Skin of body (tissue), 2 donors: Measurements from ENCODE around the gene GLB1L2. TPM values are rescaled to one million over a fixed set of nuclear protein-coding genes. Genes with fewer than 3 reads are reported as not detected.

Source experiments
- DNase-seq: peaks from one replicate; lab custom pipeline; 2025; lab: John Stamatoyannopoulos, UW
- total RNA-seq: library from RNA; depleted of rRNA; stranded (reverse); fragments of >200 nt; gene quantifications from one replicate; pipeline ENCODE4 v1.2.3, GENCODE V29; 2014

Gene GLB1L2
- total RNA-seq, 1 donor from 2014 or later = 2.7 TPM

GRCh38 chr11:134417871-134418840 is 86.4 kb downstream of the GLB1L2 start:
- peak; percentile 62 for DNase-seq

GRCh38 chr11:134423106-134423505 is 91.3 kb downstream of the GLB1L2 start:
- DNase-seq = no peak

GRCh38 chr11:134425413-134425812 is 93.6 kb downstream of the GLB1L2 start:
- DNase-seq = no peak

Other genes with a start within 250 kb of the GLB1L2 start
- gene NCAPD3, start 108.0 kb upstream of the GLB1L2 start, total RNA-seq = 22.2 TPM
- 33.2 TPM for gene VPS26B, start 107.3 kb upstream of the GLB1L2 start, total RNA-seq
- gene THYN1, start 78.6 kb upstream of the GLB1L2 start, total RNA-seq = 28.8 TPM
- gene ACAD8, start 78.4 kb upstream of the GLB1L2 start, total RNA-seq = 22.4 TPM
- gene GLB1L3, start 55.6 kb upstream of the GLB1L2 start, total RNA-seq = 0.39 TPM
- gene B3GAT1, start 80.3 kb downstream of the GLB1L2 start, total RNA-seq = 0.79 TPM